Stimulated activated CD8-positive, alpha-beta memory T cell treated with anti-CD3 and anti-CD28 coated beads, Interleukin-4, amount 100 ng/mL, for 24 hours (primary cell): ENCODE measurements around the gene MRPL43.
A peak's percentile ranks its signal among the peaks of the same experiment; 100 is the strongest.
"Not testable (repeated sequence)": the region's sequence is repeated elsewhere in the genome, so short reads cannot be mapped to it uniquely, and the experiment has no call there.

Source experiments
- DNase-seq: peaks from one replicate; pipeline ENCODE4 v3.0.0-alpha.2; 2020; ENCODE audit warnings: low read depth

The MRPL43 gene

DNA sequence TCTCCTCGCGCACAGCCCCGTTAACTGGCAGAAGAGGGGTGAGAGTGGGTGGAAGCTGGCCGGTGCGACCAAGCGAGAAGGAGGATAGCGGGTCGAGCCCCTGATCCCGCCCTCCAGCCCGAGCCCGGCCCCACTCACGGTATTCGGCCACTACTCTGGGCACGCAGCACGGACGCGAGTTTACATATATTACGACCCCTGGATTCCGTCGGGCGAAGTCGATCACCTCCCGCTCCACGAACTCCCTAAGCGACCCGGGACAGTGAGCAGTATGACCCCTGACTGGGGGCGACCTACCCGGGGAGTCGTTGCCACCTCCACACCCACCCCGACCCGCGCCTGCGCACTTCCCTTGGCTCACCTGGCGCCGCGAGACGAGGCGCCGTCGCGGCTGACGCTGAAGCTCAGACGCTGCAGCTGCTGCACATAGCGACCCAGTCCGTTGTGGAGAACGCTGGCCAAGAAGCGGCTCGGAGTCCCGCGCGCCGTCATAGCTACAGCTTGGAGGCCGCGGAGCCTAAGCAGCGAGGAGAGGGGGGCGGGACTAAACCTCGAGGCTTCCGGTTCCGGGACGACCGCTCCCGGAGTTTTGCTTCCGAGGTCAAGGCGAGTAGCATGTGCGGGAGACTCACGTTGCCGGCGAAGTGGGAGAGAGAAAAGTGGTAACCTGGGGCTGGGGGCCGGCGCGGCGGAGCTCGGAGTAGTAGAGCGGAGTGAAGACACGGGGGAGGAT, at the start of gene MRPL43, which contains the start of gene TWNK:
TSS of gene MRPL43 (minus strand) at position 546 of the 733 bp plus-strand sequence. CDS start at position 492, 54 bp downstream.
TSS of gene TWNK (plus strand) at position 592 of the 733 bp plus-strand sequence. CDS start 668 bp downstream, outside the sequence.
- DNase-seq, result peak; percentile 75

DNA sequence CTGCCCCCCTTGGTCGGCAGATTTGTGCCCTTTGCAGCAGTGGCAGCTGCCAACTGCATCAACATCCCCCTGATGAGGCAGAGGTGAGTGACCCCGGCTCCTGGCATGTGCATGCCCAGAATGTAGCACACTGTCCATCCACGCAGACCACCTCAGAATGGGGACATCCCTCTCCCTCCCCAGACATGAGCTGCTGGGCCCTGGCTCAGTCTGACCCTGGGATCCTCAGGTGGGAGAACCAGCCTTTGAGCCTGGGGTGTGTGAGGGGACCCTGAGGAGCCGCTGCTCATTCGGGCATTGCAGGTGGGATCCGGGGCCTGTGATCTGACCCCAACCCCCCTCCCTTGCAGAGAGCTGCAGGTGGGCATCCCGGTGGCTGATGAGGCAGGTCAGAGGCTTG, 49.4 kb upstream of the MRPL43 start:
- no peak for DNase-seq

DNA sequence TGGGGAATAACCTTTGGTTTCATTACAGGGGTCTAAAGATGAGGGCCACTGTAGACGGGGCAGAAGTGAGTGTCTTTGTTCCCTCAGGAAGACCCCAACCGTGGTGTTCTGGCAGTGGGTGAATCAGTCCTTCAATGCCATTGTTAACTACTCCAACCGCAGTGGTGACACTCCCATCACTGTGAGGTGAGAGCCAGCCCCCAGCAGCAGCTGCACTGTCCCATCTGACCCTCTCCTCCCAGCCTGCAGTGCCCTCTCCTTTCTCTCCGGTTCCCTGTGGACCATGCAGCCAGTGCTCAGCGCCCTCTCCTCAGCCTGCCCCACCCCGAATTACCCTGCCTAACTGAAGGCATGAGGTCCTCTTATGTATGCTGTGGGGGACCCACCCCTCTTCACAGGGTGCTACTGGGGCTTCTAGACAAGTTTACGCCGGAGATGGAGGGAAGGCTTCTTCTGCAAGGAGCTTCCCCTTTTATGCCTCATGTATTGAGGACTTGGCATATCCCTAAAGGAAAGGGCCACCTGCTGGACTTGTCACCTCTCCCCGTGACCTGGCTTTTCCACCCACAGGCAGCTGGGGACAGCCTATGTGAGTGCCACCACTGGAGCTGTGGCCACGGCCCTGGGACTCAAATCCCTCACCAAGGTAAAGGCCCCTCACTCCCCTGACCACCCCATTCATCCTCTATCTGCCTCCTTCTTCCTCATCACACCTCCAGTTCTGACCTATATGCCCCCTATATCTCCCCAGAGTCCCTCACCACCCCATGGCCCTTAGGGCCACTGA, 48.8 kb upstream of the MRPL43 start:
- DNase-seq, result no peak

DNA sequence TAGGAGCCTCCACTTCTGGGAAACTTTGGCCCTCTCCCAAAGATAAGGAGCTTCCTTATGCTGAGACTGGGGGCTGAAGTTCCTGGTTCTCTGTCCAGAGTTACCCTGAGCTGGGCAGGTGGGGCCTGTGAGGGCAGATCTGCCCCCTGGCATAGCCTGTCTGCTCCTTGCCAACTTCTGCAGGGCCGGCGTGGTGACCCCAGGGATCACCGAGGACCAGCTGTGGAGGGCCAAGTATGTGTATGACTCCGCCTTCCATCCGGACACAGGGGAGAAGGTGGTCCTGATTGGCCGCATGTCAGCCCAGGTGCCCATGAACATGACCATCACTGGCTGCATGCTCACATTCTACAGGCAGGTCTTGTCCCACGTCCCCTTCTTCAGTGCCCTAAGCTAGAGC, 48.0 kb upstream of the MRPL43 start:
- no peak for DNase-seq

DNA sequence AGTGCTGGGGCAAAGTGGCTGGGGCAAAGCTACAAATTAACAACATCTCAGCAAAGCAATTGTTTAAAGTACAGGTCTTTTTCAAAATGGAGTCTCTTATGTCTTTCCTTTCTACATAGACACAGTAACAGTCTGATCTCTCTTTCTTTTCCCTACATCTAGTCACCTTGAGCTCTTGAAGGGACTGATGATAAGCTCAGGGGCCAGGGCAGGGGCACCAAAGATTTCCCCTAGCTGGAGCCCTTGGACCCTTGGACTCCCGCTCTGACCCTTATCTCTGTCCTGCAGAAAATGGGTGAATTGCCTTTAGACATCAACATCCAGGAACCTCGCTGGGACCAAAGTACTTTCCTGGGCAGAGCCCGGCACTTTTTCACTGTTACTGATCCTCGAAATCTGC, 47.1 kb upstream of the MRPL43 start:
- DNase-seq, result not testable (repeated sequence)

DNA sequence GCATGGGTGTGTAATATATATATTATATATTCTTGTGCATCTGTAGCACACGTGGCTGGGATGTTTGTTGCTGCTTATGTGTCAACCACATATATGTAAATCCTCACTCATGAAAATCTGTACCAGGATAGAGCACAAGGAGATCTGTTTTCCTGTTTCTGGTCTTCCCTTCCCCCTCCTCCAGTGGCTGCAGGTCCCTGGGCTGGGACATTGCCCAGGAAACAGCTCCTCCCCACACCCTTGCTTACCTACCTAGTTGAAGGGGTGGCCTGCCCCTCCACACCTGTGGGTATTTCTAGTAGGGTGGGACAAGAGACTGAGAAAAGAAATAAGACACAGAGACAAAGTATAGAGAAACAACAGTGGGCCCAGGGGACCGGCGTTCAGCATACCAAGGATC, 46.0 kb upstream of the MRPL43 start:
- no peak for DNase-seq

DNA sequence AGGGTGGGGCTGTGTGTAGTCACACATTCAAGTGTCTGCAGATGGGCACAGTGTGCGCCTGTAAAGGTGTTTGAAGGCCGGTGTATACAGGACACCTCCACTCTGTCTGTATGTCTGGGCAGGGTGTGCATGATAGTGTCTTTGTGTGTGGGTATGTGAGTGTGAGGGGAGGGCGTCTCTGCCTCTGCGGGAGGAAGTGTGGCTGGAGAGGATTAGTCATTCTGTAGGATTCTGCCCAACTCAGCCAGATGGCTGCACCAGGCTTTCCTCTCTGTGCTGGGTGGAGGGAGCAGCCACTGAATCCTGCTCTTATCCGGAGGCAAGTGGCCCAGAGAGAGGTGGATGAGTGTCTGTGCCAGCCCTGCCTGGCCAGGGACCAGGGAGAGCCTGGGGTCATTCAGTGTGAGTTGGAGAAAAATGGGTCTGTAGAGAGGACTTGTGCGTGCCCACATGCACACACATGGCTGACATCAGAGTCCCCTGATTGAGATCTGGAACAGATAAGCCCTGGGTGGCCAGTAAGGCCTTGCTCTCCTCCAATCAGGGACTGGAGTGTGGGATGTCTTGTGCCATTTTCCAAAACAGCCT, 45.4 kb upstream of the MRPL43 start:
- DNase-seq, result peak; percentile 36

DNA sequence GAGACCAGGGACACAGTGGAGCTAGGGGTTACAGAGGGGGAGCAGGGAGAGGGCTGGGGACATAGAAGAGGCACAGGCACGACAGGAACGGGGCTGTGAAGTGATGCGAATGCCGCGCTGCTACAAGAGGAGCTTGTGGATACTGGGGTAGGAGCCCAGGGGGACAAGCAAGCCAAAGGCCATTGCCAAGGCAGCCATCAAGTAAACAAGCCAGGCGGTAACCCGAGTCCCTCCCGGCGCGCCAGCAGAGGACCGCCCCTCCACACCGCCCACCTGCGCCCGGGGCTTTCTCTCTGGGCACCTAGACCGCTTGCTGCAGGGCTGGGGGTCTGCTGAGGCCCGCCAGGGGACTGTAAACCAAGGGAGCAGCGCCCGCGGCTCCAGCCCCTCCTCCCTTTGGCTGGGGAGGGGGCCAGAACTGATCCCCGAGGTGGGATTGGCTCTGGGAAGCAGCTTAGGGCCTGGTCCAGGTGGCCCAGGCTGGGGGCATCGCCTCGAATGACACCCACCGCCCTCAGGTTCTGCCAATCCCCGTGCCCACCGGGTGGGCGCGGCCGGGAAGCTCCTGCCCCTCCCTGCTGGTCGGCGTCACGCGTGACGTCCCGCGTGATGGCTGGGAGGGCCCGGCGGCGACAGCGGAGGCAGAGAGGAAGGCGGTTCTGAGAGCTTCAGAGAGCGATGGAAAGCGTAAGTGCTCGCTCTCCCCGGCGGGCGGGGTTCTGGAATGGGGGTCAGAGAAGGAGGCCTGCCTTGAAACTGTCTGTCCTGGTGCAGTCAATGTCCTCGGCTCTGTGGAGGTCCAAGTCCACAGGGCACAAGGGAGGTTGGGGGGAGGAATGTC, 44.7 kb upstream of the MRPL43 start:
- DNase-seq, result peak; percentile 57

DNA sequence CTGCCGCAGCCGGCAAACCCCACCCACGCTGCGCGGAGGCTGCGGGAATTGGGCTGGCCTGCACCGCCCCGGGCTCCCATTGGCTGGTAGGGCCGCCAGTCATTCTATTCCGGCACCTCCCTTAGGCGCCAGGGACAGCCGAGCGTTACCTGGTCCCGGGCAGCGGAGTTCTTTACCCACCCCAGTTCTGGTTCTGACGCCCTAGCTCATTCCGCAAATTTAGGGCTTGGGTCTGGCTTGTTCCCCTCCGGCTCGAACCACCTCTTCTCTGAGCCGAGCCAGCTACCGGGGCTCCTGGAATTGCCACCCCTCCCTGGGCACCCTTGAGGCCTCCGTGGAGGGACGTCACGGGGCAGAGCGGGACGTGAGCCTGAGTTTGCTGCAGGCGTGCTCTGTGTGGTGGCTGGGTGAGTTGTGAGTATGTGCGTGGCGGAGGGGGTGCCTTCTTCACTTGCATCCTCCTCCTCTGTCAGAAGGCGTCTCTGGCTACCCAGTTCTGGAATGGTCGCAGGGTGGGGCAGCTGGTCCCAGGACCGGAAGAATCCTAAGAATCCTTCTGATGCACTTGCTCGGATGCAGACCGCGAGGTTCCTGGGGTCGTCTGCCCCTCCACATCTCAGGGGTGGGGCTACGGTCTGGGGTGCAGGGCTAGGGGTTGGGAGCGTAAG, 44.0 kb upstream of the MRPL43 start, which contains the start of the genes PDZD7 and SFXN3:
TSS of gene PDZD7 (minus strand) at position 2 of the 668 bp plus-strand sequence. CDS start 910 bp downstream, outside the sequence.
TSS of gene SFXN3 (plus strand) at position 107 of the 668 bp plus-strand sequence. CDS start 3,461 bp downstream, outside the sequence.
- DNase-seq, result peak; percentile 94

DNA sequence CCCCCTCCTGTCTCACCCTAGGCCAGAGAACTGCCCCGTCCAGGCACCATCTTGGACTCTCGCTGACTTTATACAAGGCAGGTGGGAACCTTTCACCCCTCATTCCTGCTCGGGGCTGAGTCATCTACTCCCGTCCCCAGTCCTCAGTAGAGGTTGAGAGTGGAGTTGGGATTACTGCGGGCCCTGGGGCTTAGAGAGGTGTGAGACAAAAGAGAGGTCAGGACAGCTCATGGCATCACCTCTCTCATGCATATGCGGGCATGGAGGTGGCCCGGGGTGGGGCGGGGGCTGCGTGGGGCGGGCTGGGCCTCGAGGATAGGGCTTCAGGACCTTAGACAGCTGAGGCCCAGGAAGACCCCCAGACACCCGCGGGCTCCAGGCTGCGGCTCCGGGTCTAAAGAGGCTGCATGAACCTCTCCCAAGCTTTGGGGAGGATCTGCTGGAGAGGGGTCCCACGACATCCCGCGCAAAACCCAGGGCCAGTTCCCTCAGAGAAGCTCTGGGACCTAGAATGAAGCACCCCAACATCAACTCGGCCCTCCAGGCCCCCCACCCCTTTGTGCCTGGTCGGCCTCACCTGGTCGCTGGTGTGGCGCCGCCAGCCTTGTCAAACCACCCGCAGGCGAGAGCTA, 43.3 kb upstream of the MRPL43 start:
- DNase-seq, result no peak

DNA sequence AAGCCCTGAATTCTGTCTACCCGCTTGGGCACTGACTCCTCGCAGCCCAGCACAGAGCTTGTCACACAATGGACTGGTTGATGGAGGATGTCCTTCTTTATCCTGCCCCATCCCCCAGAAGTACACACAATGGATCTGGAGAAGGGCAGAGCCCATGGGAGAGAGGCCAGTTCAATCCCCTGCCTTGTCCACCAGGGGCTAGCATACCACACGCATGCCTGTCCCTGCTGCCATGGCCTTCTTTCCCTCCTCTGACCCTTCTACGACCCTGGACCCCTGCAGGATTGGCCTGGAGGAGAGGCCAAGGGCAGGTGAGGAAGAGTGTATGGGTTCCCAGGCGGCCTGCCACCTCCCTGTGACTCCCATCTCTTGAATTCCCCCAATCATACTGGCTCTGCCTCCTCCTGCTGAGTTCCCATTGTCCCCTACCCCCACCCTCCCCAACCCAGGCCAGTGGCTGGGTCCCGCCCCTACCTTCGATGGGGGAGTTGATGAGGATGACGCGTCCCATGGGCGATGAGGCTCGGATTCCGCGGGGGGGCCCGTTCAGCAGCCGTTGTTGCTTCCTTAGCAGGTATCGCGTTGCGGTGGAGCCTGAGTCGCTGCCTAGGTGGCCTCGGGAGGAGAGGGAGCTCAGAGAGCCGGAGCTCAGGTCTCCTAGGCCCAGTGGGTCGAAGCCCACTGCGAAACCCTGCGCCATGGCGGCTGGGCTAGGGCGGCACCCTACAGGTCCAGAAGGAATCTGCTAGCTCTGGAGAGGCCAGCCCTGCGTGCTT, 42.4 kb upstream of the MRPL43 start:
- DNase-seq, result no peak

DNA sequence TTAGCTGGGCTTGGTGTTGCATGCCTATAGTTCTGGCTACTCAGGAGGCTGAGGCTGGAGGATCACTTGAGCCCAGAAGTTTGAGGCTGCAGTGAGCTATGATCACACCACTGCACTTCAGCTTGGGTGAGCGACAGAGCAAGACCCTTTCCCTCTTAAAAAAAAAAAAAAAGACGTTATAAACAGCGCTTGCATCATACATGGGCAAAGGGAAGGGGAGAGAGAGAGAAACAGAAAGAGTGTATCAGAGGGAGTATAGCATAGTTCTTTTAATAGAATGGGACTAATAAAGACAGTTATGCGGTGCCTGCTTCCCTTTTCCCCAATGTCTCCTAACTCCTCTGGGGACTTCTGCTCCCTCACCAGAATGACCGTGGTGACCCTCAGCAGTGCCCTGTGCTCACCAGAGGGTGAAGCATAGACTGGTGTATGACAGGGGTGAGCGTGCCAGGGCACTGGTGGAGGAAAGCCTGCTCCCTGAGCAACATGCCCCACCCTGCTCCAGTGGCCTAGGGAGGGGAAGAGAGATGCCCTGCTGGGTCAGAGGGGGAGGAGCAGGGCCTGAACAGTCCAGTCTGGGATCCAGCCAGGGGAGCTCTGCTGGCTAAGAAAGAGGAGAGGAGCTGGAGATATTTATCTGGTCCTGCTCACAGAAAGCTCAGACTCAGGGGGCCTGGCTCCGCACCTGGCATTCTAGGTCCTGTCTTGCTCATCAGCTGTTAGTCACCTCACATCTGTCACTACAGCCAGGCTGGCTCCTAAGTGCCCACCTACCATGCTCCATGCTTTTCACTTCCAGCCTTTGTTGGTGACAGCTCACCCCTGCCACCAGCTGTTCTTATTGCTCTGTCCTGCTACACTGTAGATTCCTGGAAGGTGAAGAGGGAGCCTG, 41.4 kb upstream of the MRPL43 start:
- no peak for DNase-seq

DNA sequence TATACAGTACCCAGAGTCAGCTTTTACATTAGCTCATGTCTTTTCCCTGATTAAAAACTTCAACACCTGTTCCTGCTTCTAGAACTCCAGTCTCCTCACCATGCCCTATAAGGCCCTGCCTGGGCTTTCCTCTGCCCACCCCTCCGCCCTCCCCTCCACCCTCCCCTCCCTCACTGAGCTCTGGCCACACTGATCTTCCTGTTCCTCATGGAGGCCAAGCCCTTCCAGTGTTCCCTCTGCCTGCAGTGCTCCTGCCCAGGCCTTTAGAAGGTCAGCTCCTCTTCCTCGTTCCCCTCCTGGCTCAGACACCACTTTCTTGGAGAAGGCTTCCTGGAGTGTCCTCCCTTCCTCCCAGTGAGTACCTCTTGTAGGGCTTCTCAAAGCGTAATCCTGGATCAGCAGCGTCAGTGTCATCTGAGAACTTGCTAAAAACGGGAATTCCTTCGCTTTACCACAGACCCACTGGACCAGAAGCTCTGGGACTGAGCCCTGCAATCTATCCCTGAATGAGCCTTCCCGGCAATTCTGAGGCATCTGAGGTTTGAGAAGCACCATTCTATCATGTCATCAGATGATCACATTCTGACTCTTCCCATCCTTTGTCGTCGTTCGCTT, 39.9 kb upstream of the MRPL43 start:
- no peak for DNase-seq

DNA sequence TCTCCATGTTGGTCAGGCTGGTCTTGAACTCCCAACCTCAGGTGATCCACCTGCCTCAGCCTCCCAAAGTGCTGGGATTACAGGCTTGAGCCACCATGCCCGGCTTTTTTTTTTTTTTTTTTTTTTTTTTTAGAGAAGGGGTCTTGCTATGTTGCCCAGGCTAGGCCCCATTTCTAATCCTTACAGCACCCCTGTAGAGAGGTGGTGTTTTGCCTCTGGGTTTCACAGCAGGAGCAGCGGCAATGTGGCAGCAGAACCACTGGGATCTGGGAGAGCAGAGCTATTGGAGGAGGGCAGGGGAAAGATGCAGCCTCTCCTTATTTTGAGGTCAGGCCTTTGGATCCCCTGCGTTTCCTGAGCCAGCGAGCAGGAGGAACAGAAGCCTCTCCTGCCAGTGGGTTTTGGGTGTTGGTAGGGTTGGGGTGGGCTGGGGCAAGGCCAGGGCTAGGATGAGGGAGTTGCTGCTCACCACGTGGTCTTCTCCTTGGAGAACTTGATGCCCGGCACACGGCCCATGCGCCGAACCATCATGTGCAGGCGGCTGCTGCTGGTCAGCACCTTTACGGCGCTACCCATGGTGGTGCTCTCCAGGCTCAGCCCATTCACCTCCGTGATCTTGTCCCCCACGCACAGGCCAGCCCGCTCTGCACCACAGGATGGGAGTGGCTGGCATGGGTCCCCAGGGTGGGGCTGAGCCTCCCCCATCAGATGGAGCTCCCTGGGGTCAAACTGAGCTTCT, 35.8 kb upstream of the MRPL43 start:
- no peak for DNase-seq

DNA sequence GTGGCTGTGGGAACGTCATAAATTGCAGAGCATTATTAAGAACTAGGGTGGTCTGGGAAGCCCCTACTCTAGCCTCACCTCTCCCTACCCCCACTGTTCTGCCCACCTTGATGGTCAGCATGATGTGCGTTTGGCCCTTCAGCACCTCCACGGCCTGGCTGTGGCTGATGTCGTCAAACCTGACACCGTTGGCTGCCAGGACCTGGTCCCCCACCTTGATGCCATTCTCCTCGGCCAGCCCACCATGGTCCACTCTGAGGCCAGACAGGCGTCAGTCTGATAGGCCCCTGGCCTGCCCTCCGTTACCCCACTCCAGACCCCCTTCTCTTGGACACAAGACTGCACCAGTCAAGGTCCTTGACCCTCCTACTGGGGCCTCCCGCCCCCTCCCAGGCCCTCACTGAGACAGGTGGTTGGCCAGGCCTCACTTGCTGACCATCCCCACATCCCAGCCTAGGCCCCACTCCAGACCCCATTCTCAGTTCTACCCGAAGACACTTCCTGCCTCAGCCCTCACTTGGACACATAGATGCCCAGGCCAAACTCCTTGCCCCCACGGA, 34.5 kb upstream of the MRPL43 start:
- no peak for DNase-seq

DNA sequence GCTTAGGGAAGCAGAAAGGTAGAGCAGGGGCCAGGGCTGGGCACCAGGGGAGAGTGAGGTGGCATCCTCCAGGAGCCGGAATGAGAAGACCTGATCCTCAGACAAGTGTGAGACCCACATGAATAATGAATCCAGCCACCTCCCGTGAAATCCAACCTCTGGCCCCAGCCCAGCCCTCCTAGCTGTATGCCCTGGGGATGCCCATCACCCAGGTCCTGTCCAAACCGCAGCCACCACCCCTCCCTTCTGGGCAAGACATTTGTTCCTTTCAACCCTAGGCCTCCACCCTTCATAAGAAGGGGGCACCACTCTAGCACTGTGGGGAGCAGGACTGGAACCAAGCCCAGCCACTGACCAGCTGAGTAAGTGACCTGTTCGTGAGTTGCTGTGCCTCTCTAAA, 33.9 kb upstream of the MRPL43 start:
- DNase-seq, result no peak

DNA sequence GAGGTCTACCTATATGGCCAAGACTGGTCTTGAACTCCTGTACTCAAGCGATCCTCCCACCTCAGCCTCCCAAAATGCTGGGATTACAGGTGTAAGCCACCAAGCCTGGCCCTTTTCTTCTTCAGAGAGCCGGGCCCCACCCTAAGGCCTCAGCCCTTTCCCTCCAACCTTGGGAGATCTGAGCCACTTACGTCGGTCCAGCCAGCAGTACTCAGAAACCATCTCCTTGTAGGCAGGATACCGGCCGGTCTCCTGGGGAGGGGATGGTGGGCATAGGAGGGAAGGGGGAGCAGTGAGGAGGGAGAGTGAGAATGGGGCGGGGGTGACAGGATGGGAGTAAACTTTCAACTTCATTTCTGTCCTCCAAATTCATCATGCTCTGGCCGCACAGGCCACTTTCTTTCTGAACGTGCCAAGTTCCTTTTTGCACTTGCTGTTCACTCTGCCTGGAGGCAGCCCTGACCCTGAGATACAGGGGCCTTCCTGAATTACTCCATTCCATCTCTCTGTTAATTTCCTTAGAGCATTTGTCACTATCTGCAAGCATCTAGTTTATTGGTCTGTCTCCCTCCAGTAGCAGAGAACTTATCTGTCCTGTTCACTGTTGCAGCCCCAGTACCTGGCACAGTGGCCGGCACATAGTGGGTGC, 33.3 kb upstream of the MRPL43 start:
- no peak for DNase-seq
